ENCODE results near the gene STPG2.
"Not testable (repeated sequence)": the region's sequence is repeated elsewhere in the genome, so short reads cannot be mapped to it uniquely, and the experiment has no call there.

Gene STPG2

DNA sequence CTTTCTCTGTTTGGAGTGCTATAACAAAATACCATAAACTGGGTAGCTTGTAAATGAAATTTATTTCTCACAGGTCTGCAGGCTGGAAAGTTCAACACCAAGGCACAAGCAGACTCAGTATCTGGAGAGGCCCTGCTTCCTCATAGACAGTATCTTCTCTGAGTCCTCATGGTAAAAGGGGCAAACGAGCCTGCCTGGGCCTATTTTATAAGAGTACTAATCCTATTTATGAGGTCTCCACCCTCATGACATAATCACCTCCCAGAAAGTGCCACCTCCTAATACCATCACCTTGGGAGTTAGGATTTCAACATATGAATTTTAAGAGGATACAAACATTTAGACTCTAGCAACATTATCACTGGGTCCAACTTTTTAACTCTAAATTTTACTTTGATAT, 200.3 kb downstream of the STPG2 start:
- DNase-seq (ENCODE audit: low spot score) = no peak

DNA sequence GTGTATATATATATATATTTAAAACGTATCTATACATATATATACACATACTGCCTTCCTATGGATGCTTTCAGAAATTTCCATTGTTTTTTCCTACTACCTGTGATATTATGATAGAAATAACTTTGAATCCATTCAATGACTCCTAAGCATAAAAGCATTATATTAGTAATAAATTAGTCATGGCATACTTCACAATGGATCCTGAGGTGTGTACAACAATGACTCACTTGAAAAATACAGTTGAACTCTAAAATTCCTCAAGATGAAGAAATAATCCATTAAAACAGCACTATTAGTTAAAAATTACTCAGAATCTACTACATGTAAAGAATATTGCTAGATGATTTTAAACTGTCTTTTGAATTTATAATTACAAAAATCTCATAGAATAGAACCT, 201.1 kb downstream of the STPG2 start:
- DNase-seq (ENCODE audit: low spot score) = no peak

DNA sequence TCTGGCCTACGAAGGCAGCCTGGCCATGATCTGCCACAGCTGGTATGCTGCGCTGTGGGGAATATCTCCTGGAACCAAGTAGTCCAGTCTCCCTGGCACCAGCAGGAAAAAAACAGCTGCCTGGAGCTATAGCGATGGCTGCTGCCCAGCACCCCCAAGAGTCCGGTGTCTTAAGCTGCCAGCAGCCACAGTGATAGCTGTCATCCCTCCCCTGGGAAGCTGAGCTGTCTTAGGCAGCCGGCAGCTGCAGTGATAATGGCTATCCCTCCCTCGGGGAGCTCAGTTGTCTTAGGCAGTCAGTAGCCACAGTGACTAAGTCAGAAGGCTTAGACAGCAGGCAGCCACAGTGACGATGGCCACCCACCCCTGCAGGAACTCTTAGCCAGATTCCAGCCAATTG, 205.1 kb downstream of the STPG2 start:
- DNase-seq (ENCODE audit: low spot score) = no peak

DNA sequence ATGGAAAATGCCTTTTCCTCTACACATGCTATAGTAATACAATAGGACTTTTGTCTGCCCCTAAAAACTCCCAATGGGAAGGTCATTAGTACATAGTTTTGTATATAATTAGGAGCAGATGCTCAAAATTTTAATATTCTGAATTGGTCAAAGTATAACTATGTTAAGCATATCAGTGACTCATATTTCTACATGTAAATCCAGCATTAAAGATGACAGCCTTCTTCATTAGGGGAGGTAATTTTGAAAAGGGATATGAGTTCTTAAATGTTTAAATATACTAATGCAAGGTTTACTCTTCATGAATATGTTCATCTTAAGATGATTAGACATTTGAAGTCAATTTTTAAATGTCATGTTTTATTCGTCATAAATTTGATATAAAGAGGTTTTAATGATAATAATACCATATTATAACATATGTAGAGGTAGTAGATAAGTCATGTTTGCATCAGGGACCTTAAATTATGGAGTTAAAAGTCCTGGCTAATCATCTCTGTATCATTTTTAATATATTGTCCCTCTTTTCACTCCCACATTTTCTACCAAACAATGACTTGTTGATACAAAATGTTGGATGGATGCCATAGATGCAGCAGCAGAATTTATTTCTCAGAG, 218.8 kb downstream of the STPG2 start:
- DNase-seq (ENCODE audit: low spot score) = no peak

DNA sequence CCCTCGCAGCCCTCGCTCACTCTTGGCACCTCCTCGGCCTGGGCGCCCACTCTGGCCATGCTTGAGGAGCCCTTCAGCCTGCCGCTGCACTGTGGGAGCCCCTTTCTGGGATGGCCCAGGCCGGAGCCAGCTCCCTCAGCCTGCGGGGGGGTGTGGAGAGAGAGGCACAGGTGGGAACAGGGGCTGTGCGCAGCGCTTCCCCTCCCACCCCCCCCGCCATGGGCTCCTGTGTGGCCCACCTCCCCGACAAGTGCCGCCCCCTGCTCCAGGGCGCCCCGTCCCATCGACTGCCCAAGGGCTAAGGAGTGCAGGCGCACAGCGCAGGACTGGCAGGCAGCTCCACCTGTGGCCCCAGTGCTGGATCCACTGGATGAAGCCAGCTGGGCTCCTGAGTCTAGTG, 220.2 kb downstream of the STPG2 start:
- DNase-seq (ENCODE audit: low spot score) = no peak

DNA sequence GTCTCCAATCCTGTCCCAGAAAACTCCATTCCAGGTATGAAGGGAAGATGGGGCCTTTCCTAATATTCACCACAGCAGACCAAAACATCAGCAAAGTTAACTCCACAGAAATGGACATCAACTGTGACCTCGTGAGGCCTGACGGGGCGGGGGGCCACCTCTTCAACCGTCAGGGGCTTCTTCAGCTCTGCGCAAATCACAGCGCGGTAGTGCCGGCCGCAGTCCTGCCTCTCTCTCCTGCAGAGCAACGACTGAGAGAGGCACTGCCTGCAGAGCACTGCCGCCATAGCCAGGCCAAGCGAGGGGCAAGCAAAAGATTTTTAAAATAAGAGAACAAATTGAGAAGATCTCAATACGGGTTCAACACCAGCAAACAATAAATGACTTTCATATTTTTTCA, 226.2 kb downstream of the STPG2 start:
- no peak for DNase-seq (ENCODE audit: low spot score)

DNA sequence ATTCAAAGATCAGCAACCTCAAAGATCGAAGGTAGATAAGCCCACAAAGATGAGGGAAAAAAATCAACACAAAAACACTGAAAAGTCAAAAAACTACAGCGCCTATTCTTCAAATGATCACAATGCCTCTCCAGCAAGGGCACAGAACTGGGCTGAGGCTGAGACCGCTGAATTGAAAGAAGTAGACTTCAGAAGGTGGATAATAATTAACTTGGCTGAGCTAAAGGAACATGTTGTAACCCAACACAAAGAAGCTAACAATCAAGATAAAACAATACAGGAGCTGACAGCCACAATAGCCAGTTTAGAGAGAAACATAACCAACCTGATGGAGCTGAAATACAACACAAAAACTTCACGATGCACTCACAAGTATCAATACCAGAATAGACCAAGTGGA, 231.1 kb downstream of the STPG2 start:
- DNase-seq (ENCODE audit: low spot score) = no peak

DNA sequence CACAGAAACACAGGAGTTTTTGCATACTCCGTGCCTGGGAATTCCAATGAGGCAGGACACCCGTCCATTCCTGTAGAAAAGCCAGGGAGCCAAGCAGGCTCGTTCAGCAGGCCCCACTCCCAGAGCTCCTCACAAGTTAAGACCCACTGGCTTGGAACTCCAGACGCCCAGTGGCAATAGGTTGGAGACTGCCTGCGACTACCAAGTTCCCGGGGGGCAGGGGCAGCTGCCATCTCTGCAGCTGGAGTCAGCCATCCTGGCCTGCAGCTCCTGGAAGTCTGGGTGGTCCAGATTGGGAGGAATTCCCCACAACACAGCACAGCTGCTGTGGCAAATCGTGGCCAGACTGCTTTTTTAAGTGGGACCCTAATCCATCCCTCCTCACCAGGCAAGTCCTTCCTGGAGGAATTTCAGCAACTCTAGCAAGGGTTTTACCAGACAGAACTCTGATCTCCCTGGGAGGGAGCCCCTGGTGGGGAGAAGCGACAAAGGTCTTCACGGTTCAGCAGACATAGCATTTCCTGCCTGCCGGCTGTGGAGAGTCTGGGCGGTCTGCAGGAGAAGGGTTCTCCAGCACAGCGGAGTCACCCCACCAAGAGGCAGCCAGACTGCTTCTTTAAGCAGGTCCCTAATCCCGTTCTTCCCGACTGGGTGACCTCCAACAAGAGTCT, 231.9 kb downstream of the STPG2 start:
- DNase-seq (ENCODE audit: low spot score) = no peak

DNA sequence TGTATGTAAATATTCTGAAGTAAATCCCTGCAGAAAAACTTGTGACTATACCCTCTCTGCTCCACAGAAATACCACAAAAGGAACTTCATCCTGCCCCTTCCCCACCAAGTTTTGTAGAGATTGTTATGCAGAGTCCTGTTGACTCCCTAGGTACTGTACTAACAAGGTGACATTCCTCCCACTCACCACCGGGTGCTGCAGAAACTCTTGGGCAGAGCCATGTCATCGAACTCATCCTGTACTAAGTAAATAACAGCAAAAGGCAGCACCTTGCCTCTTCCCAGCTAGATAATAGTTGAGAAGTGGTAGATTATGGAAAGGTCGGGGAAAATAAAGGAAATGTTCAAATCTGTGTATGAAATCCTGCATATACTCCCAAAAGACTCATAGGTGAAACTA, 233.3 kb downstream of the STPG2 start:
- no peak for DNase-seq (ENCODE audit: low spot score)

DNA sequence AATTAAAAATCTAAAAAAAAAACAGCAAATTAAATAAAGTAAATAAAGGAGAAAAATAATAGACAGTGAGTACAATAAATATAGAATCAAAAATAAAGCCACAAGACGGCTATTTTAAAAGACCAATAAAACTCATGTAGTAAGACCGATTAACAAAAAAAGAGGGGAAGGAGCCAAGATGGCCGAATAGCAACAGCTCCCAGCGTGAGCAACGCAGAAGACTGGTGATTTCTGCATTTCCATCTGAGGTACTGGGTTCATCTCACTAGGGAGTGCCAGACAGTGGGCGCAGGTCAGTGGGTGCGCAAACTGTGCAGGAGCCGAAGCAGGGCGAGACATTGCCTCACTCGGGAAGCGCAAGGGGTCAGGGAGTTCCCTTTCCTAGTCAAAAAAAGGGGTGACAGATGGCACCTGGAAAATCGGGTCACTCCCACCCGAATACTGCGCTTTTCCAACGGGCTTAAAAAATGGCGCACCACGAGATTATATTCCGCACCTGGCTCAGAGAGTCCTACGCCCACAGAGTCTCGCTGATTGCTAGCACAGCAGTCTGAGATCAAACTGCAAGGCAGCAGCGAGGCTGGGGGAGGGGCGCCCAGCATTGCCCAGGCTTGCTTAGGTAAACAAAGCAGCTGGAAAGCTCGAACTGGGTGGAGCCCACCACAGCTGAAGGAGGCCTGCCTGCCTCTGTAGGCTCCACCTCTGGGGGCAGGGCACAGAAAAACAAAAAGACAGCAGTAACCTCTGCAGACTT, 239.7 kb downstream of the STPG2 start:
- DNase-seq (ENCODE audit: low spot score) = not testable (repeated sequence)

DNA sequence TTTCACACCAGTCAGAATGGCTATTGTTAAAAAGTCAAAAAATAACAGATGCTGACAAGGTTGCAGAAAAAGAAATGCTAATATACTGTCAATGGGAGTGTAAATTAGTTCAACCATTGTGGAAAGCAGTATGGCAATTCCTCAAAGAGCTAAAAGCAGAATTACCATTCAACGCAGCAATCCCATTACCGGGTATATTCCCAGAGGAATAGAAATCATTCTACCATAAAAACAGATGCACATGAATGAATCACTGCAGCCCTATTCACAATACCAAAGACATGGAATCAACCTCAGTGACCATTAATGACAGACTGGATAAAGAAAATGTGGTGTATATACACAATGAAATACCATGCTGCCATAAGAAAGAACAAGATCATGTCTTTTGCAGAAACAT, 243.0 kb downstream of the STPG2 start:
- DNase-seq (ENCODE audit: low spot score) = no peak

DNA sequence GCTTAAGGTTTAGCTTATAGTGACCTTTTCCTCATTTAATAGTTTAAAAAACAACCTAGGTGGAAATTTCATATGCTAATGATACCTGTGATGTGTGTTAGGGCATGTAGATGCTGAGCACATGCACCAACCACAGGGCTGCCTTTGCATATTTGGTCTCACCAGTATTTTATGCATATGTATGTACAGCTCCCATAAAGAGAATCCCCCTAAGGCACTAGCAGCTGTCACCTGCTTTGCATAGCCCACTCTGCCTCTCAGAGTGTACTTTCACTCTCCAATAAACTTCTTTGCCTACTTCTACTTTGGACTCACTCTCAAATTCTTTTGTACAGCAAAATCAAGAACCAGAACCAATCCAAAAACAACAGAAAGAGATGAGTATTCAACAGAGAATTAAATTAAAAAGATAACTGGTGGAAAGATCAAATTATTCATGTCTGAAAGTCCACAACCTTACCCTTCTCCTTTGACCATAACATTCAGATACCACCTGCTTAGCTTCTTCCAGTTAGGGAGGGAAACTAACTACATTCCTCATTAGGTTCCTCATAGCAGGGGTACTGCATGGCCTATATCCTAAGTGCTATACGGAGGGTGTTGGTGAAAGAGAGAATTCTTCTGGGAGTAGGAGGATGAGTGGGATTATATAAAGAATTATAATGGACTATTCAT, 250.5 kb downstream of the STPG2 start:
- DNase-seq (ENCODE audit: low spot score) = no peak

DNA sequence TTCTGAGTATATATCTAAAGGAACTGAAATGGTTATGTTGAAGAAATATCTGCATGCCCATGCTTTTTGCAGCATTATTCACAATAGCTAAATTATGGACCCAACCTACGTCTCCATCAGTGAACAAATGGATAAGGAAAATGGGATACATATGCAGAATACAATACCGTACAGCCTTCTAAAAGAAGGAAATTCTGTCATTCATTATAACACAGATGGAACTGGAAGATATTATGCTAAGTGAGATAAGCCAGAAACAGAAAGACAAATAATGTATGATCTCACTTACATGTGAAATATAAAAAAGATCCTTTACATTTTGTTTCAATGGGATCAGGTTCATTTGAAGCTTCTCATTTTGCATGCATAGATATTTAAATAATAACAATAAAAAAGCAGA, 263.3 kb downstream of the STPG2 start:
- DNase-seq (ENCODE audit: low spot score) = no peak

DNA sequence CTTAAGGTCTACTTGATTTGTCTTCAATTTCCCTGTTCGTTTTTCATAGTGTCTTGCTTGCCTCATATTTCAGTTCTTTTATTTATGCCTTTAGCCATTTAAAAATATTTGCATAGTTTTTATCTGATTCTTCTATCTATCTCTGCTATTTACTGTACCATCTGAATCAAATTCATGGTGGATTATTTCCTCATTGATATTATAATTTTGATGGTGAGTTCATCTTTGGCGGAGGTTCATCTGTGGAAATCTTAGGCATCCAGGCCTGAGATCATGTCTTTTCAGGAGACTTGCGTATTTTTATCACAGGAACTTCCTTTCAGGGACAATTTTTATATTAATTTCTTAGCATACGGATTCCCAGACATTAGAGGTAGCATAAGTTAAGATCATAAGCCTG, 275.2 kb downstream of the STPG2 start:
- DNase-seq (ENCODE audit: low spot score) = no peak

DNA sequence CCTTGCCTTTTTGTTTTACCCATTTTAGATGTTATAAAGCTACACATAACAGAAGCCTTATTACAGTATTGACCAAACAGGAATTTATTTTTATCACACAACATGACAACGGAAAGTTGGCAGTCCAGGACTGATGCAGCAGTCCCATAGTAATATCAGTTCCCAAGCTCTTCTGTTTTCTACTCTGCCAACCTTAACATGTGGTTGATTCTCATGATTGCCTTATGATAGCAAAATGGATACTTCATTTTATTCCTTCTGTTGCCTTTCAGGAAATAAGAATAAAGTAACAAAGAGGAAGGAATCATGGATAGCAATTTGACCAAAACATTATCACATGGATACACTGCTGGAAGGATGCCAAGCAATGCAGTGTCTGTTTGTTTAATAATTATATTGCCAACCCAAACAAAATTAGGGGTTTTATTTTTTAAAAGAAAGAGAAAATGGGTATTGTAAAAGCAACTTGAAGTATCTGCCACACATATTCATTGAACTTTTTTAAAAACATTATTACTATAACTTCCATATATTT, 275.7 kb downstream of the STPG2 start:
- DNase-seq (ENCODE audit: low spot score) = no peak

DNA sequence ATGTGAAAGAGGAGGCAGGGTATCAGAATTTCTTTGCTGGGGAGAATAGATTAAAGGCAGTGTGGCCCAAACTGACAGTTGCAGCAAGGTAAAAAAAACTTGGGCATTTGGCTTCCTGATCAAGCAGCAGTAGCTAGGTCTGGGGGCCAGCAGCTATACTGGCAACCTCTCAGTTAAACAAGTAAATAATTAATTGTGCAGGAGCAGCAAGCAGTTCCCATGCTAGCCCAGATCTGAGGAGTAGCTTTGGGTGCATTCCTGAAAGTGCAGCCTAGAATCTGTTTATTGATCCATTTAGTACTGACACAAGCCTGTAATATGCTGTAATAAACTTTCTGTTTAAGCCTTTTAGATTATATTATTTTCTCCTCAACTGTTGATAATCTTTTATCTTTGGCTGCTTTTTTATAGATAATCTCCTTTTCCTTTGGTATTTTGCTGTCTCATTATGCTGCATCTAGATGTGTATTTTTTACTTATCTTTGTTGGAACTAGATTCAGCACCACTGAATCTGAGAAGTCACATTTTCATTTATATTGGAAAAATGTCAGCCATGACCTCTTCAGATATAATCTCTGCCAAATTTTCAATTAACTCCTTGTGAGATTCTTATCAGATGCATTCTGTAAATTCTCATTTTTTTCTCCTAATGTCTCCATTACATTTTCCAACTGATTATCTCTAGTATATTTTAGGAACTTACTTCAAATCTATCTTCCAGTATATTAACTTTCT, 276.3 kb downstream of the STPG2 start:
- DNase-seq (ENCODE audit: low spot score) = no peak

DNA sequence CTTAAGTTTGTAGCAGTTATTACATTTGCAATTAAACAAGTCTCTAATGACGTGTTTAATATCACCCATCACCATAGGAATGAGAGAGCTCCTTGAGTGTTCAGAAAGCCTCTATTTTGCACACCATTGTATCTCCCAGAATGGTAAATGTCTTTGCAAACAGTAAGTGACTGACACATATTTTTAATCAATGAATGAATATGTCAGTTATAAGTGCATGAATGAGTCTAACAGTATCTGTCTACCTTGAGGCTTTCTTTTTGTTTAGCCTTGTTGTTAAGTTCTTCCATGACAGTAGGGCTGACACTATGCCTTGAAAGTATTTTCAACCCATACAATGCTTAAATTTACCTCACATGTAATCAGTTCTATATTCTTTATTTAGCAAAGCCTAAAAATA, 292.2 kb downstream of the STPG2 start:
- no peak for DNase-seq (ENCODE audit: low spot score)

DNA sequence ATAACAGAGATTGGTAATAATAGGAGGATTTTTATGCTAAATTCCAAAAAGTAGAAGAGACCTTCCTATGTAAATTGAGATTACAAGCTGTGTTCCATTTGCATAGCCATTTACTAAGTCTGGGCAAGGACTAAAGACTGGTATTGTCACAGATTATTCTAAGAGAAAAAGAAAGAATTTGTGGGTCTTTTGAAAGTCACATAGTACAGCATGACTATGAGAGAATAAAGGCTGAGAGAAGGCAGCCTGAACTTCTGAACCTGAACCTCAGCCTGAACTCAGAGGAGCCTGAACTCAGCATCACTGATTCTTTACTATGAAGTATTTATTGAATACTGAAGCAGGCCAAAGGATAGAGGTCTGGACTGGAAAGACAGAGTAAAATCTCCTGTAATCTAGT, 297.5 kb downstream of the STPG2 start:
- DNase-seq (ENCODE audit: low spot score) = no peak

DNA sequence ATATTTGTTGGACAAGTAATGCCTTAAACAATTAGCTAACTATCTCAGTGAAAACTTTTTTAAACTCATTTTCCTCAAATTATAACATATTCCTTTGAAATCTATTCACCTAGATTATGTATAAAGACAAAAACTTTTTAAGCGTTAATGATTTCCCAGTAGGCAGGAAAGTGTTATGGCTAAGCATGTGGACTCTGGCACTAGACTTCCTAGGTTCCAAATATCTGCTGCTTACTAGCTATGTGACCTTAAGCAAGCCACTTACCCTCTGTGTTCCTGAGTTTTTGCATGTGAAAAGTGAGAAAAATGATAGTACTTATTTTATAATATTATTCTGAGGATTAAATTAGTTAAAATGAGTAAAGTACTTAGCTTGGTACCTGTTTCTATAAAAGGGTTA, 301.8 kb downstream of the STPG2 start:
- no peak for DNase-seq (ENCODE audit: low spot score)

DNA sequence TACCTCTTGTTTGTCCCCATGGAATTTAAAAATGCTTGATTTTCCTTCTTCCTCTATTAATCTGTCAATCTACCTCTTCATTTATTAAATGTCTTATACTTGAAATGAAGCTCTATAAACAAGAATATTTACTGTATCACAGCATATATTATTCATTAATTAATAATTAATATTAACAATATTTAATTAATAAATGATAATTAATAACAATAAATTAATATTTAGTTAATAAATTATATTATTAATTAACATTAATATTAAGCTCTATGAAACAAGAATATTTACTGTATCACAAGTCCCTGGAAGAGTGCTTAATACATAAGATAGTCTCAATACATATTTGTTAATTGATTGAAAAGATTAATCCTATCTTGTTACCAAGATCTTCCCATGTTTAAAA, 306.6 kb downstream of the STPG2 start:
- DNase-seq (ENCODE audit: low spot score) = no peak

DNA sequence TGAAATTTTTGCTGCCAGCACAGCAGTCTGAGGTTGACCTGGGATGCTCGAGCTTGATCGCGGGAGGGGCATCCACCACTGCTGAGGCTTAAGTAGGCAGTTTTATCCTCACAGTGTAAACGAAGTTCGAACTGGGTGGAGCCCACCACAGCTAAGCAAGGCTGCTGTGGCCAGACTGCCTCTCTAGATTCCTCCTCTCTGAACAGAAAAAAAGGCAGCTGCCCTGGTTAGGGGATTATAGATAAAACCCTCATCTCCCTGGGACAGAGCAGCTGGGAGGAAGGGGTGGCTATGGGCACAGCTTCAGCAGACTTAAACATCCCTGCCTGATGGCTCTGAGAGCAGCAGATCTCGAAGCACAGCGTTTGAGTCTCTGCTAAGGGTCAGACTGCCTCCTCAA, 314.6 kb downstream of the STPG2 start:
- no peak for DNase-seq (ENCODE audit: low spot score)

DNA sequence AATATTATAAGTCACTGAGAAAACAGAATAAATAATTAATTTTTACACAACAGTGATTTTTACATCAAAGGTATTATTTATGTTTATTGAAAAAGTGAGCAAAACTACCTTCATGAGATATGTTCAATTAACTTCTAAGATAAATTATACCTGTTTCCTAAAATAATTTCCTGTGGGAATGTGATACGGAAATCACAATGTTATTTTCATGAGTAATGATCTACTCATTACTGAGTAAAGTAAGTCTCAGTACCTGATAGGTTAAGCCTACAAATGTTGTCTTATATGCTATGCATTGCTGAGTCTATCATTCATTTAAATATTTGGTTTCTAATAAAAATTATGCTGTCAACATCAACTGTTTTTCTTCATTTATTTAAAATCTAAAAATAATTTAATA, 324.0 kb downstream of the STPG2 start:
- DNase-seq (ENCODE audit: low spot score) = no peak
